SK-N-SH treated with all-trans-retinoic acid at 6 μM for 48 hours (cell line): Measurements from ENCODE around the gene POLR2A.

ENCODE experiments used
- CSDC2 ChIP-seq: fragments of 250-450 bp; sonication (Bioruptor Pico); IDR thresholded peaks from 2 replicates; pipeline ENCODE4 v1.5.0; 2020; ENCODE audit warnings: mild to moderate bottlenecking, moderate library complexity
- OSR1 ChIP-seq: fragments of 250-450 bp; sonication (Bioruptor Pico); IDR thresholded peaks from 2 replicates; pipeline ENCODE4 v1.8.0; 2022; ENCODE audit warnings: moderate library complexity, mild to moderate bottlenecking, inconsistent platforms
- PPARA ChIP-seq: fragments of 250-450 bp; sonication (Bioruptor Pico); IDR thresholded peaks from 2 replicates; pipeline ENCODE4 v1.5.0; 2020; ENCODE audit warnings: mild to moderate bottlenecking, borderline replicate concordance
- RARB ChIP-seq: fragments of 250-450 bp; sonication (Bioruptor Pico); IDR thresholded peaks from 2 replicates; pipeline ENCODE4 v1.8.0; 2021; ENCODE audit warnings: mild to moderate bottlenecking, moderate library complexity
- SNAI2 ChIP-seq: fragments of 250-450 bp; sonication (Bioruptor Pico); IDR thresholded peaks from 2 replicates; pipeline ENCODE4 v1.5.0; 2020; ENCODE audit warnings: mild to moderate bottlenecking, moderate library complexity
- TCF4 ChIP-seq: fragments of 250-450 bp; sonication (Bioruptor Pico); IDR thresholded peaks from 2 replicates; pipeline ENCODE4 v1.8.0; 2021; ENCODE audit warnings: mild to moderate bottlenecking, moderate library complexity, borderline replicate concordance
- ZNF565 ChIP-seq: fragments of 450-650 bp; formaldehyde crosslinking; conservative IDR thresholded peaks from 2 replicates; pipeline ENCODE4 v1.5.0; 2020; ENCODE audit warnings: low read depth, mild to moderate bottlenecking, moderate library complexity
- ZNF70 ChIP-seq: fragments of 450-650 bp; formaldehyde crosslinking; IDR thresholded peaks from 2 replicates; pipeline ENCODE4 v1.5.0; 2020; ENCODE audit warnings: mild to moderate bottlenecking, moderate library complexity
- ZNF8 ChIP-seq: fragments of 450-650 bp; formaldehyde crosslinking; IDR thresholded peaks from 2 replicates; pipeline ENCODE4 v1.5.0; 2020; ENCODE audit warnings: mild to moderate bottlenecking, moderate library complexity
- TF ChIP-seq, protein P1 (sequence below): fragments of 250-450 bp; sonication (Bioruptor Pico); IDR thresholded peaks from 2 replicates; pipeline ENCODE4 v1.8.0; 2020; ENCODE audit warnings: mild to moderate bottlenecking, moderate library complexity, borderline replicate concordance
- TF ChIP-seq, protein P2 (sequence below): fragments of 250-450 bp; sonication (Bioruptor Pico); IDR thresholded peaks from 2 replicates; pipeline ENCODE4 v1.5.0; 2020; ENCODE audit warnings: mild to moderate bottlenecking, moderate library complexity
- TF ChIP-seq, protein P3 (sequence below): fragments of 250-450 bp; sonication (Bioruptor Pico); IDR thresholded peaks from 2 replicates; pipeline ENCODE4 v1.8.0; 2021; ENCODE audit warnings: low read depth, mild to moderate bottlenecking, moderate library complexity, borderline replicate concordance
- TF ChIP-seq, protein P4 (sequence below): fragments of 250-450 bp; sonication (Bioruptor Pico); IDR thresholded peaks from 2 replicates; pipeline ENCODE4 v1.5.1; 2020; ENCODE audit warnings: low read depth, mild to moderate bottlenecking, moderate library complexity

DNA sequence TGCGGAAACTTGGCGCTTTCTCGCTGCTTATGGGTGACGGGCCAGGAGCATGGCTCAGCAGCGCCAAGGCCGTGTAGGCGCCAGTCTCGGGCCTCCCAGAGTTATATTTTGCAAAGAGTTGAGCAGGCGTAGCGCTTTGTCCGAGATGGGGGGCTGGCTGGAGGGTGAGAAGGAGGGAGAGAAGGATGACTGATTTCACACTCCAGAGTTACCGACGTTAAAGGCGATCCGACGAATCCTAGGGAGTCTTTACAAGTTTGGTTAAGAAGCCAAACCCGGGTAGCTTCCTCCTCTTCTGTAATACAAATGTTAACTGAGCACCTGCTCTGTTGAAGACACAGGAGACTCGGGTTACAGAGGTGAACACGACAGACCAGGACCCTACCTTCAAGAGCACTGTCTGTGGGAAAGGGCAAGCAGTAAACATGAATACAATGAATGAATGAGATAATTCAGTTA is 782 bp downstream of the POLR2A start:
- TF ChIP-seq CSDC2 (CRISPR knock-in tag) = no peak
- no peak for TF ChIP-seq TCF4 (CRISPR knock-in tag)
- TF ChIP-seq PPARA (CRISPR knock-in tag) = no peak
- no peak for TF ChIP-seq RARB
- TF ChIP-seq ZNF8 (CRISPR knock-in tag) = no peak
- TF ChIP-seq, protein P1, sequence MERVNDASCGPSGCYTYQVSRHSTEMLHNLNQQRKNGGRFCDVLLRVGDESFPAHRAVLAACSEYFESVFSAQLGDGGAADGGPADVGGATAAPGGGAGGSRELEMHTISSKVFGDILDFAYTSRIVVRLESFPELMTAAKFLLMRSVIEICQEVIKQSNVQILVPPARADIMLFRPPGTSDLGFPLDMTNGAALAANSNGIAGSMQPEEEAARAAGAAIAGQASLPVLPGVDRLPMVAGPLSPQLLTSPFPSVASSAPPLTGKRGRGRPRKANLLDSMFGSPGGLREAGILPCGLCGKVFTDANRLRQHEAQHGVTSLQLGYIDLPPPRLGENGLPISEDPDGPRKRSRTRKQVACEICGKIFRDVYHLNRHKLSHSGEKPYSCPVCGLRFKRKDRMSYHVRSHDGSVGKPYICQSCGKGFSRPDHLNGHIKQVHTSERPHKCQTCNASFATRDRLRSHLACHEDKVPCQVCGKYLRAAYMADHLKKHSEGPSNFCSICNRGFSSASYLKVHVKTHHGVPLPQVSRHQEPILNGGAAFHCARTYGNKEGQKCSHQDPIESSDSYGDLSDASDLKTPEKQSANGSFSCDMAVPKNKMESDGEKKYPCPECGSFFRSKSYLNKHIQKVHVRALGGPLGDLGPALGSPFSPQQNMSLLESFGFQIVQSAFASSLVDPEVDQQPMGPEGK (CRISPR knock-in tag) = peak; percentile 95; the same call in 1 of the 2 replicates
- TF ChIP-seq, protein P2, sequence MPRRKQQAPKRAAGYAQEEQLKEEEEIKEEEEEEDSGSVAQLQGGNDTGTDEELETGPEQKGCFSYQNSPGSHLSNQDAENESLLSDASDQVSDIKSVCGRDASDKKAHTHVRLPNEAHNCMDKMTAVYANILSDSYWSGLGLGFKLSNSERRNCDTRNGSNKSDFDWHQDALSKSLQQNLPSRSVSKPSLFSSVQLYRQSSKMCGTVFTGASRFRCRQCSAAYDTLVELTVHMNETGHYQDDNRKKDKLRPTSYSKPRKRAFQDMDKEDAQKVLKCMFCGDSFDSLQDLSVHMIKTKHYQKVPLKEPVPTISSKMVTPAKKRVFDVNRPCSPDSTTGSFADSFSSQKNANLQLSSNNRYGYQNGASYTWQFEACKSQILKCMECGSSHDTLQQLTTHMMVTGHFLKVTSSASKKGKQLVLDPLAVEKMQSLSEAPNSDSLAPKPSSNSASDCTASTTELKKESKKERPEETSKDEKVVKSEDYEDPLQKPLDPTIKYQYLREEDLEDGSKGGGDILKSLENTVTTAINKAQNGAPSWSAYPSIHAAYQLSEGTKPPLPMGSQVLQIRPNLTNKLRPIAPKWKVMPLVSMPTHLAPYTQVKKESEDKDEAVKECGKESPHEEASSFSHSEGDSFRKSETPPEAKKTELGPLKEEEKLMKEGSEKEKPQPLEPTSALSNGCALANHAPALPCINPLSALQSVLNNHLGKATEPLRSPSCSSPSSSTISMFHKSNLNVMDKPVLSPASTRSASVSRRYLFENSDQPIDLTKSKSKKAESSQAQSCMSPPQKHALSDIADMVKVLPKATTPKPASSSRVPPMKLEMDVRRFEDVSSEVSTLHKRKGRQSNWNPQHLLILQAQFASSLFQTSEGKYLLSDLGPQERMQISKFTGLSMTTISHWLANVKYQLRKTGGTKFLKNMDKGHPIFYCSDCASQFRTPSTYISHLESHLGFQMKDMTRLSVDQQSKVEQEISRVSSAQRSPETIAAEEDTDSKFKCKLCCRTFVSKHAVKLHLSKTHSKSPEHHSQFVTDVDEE = no peak
- TF ChIP-seq, protein P3, sequence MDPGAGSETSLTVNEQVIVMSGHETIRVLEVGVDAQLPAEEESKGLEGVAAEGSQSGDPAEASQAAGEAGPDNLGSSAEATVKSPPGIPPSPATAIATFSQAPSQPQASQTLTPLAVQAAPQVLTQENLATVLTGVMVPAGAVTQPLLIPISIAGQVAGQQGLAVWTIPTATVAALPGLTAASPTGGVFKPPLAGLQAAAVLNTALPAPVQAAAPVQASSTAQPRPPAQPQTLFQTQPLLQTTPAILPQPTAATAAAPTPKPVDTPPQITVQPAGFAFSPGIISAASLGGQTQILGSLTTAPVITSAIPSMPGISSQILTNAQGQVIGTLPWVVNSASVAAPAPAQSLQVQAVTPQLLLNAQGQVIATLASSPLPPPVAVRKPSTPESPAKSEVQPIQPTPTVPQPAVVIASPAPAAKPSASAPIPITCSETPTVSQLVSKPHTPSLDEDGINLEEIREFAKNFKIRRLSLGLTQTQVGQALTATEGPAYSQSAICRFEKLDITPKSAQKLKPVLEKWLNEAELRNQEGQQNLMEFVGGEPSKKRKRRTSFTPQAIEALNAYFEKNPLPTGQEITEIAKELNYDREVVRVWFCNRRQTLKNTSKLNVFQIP = no peak
- TF ChIP-seq, protein P4, sequence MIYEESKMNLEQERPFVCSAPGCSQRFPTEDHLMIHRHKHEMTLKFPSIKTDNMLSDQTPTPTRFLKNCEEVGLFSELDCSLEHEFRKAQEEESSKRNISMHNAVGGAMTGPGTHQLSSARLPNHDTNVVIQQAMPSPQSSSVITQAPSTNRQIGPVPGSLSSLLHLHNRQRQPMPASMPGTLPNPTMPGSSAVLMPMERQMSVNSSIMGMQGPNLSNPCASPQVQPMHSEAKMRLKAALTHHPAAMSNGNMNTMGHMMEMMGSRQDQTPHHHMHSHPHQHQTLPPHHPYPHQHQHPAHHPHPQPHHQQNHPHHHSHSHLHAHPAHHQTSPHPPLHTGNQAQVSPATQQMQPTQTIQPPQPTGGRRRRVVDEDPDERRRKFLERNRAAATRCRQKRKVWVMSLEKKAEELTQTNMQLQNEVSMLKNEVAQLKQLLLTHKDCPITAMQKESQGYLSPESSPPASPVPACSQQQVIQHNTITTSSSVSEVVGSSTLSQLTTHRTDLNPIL (CRISPR knock-in tag) = no peak
- no peak for TF ChIP-seq ZNF70
- no peak for TF ChIP-seq ZNF565
- no peak for TF ChIP-seq SNAI2 (CRISPR knock-in tag)
- no peak for TF ChIP-seq OSR1 (CRISPR knock-in tag)
